Mucosa of descending colon (tissue), 3 donors: ENCODE measurements around the gene SPIN2B. TPM values are rescaled to one million over a fixed set of nuclear protein-coding genes. Genes with fewer than 3 reads are reported as not detected.
A peak's percentile ranks its signal among the peaks of the same experiment; 100 is the strongest.
"Not testable (repeated sequence)": the region's sequence is repeated elsewhere in the genome, so short reads cannot be mapped to it uniquely, and the experiment has no call there.

Experiments used
- ATAC-seq: fragments of 200-7000 bp; cut with Tn5 transposase; one replicate; pipeline ENCODE4 v1.9.1; 2020; ENCODE audit warnings: mild to moderate bottlenecking, moderate library complexity
- DNase-seq, 3 donors: peaks; one replicate each; pipeline ENCODE4 v3.0.0-alpha.2; 2020
- H3K36me3 ChIP-seq: fragments of 200-600 bp; one replicate; pipeline ENCODE4 v1.8.0; 2021; ENCODE audit warnings: low read depth, mild to moderate bottlenecking
- H3K4me1 ChIP-seq: fragments of 200-600 bp; one replicate; pipeline ENCODE4 v1.8.0; 2021; ENCODE audit warnings: low read depth, mild to moderate bottlenecking
- H3K4me3 ChIP-seq: fragments of 200-600 bp; one replicate; pipeline ENCODE4 v1.8.0; 2021; ENCODE audit warnings: mild to moderate bottlenecking
- H3K9me3 ChIP-seq: fragments of 200-600 bp; one replicate; pipeline ENCODE4 v1.8.0; 2021; ENCODE audit warnings: mild to moderate bottlenecking
- CTCF ChIP-seq: fragments of 200-600 bp; IDR thresholded peaks from one replicate; pipeline ENCODE4 v1.8.0; 2022; ENCODE audit warnings: antibody characterized with exemption, mild to moderate bottlenecking
- intact Hi-C, 2 donors: fragments of 100-400 bp; cut with DNase I in 1 of 2; cut with micrococcal nuclease in 1 of 2; formaldehyde crosslinking; loops; one replicate each; pipeline versions ENCODE4 v1.11.0 to v1.11.1; 2022; cut with DNase I, micrococcal nuclease
- long read RNA-seq, 2 donors: library from polyadenylated mRNA; unstranded; transcript quantifications; one replicate each; pipeline ENCODE4 v2.0.0, GENCODE V29; 2019 to 2021
- total RNA-seq, 3 donors: library from RNA; stranded (reverse); fragmentation: NEBNext Ultra II Directional in 2 of 3; extraction: Animal tissue kit (Norgen Biotek cat#: 25700) in 2 of 3; gene quantifications; one replicate each; pipeline versions ENCODE4 v1.2.1 to v1.2.4, GENCODE V29; 2021 to 2023
- donor health status: DM: no; HTN: no; CAD: no; lungs with moderate emphysema.
- donor health status: DM: no; HTN: no; CAD: no.
- donor health status: DM: no; HTN: yes; CAD: no.

The SPIN2B gene
- 10 to 100 TPM; 12.8 to 14.7 (median 14.6) TPM for total RNA-seq
- long read RNA-seq, donor 1, partial matches to known transcripts, result 1 of 11 reads
- long read RNA-seq, donor 1, other reads (novel, unspliced or antisense), result 7 of 11 reads
- long read RNA-seq, donor 2, partial matches to known transcripts, result 0 of 10 reads
- long read RNA-seq, donor 2, other reads (novel, unspliced or antisense), result 7 of 10 reads

GRCh38 chrX:57121162-57121755 is at the start of gene SPIN2B:
SPIN2B (minus strand) TSS chrX:57121548.
- ATAC-seq (peak; percentile 98), DNase-seq (peak; percentile 78 to 90 (median 84))
- no peak for TF ChIP-seq CTCF
- Histone ChIP-seq H3K4me3 (peak within 1 kb of the TSS; percentile 26), H3K4me1 (no peaks in the 10 kb centered on the region), H3K36me3 (no peaks in the 10 kb centered on the region), H3K9me3 (no peaks in the 10 kb centered on the region)
- intact Hi-C loops, result no loop called here

- H3K9me3 ChIP-seq, result no peaks in the 10 kb centered on the region
- intact Hi-C loops, result no loop called here
- no peak overlapping the region for H3K4me3 ChIP-seq
- no peak for TF ChIP-seq CTCF
- ATAC-seq (peak; percentile 87), DNase-seq (peak in 2 of 3 donors; percentile 55 to 69)
- no peaks in the 10 kb centered on the region for H3K36me3 ChIP-seq
- no peaks in the 10 kb centered on the region for H3K4me1 ChIP-seq
Observed at GRCh38 chrX:57156397-57157049, 35.2 kb upstream of the SPIN2B start.

GRCh38 chrX:57155171-57155570 is 33.8 kb upstream of the SPIN2B start:
- intact Hi-C loops, result no loop called here
- TF ChIP-seq CTCF, result no peak
- ATAC-seq (peak; percentile 94), DNase-seq (peak; percentile 22 to 43 (median 32))
- no peak overlapping the region for H3K4me3 ChIP-seq
- no peaks in the 10 kb centered on the region for H3K4me1 ChIP-seq
- H3K9me3 ChIP-seq, result no peaks in the 10 kb centered on the region
- H3K36me3 ChIP-seq, result no peaks in the 10 kb centered on the region

GRCh38 chrX:57152222-57152621 is 30.9 kb upstream of the SPIN2B start:
- DNase-seq, ATAC-seq, H3K4me3 ChIP-seq, intact Hi-C loops, H3K9me3 ChIP-seq, H3K36me3 ChIP-seq, H3K4me1 ChIP-seq: not testable (repeated sequence)

GRCh38 chrX:57138674-57139073 is 17.3 kb upstream of the SPIN2B start:
- no peak for ATAC-seq
- Histone ChIP-seq H3K4me1 (no peaks in the 10 kb centered on the region), H3K9me3 (no peaks in the 10 kb centered on the region), H3K36me3 (no peaks in the 10 kb centered on the region), H3K4me3 (no peak overlapping the region)
- intact Hi-C loops, result no loop called here
- no peak for DNase-seq
- no peak for TF ChIP-seq CTCF

GRCh38 chrX:57137501-57137900 is 16.2 kb upstream of the SPIN2B start:
- intact Hi-C loops, result no loop called here
- H3K4me1 ChIP-seq, result no peaks in the 10 kb centered on the region
- no peak for TF ChIP-seq CTCF
- DNase-seq, result no peak
- no peaks in the 10 kb centered on the region for H3K9me3 ChIP-seq
- ATAC-seq, result no peak
- H3K36me3 ChIP-seq, result no peaks in the 10 kb centered on the region
- no peak overlapping the region for H3K4me3 ChIP-seq

- ATAC-seq, result peak; percentile 48
- H3K4me1 ChIP-seq, intact Hi-C loops, H3K9me3 ChIP-seq, H3K36me3 ChIP-seq, H3K4me3 ChIP-seq: not testable (repeated sequence)
- DNase-seq, result peak in 1 of 3 donors; percentile 48
Observed at GRCh38 chrX:57137073-57137472, 15.7 kb upstream of the SPIN2B start, which contains the start of gene SPIN2A. SPIN2A (minus strand) TSS chrX:57137397; CDS start chrX:57136597, 800 bp downstream.

GRCh38 chrX:57136589-57136988 is 15.2 kb upstream of the SPIN2B start:
- not testable (repeated sequence) for H3K4me3 ChIP-seq
- peak; percentile 17 for ATAC-seq

More at GRCh38 chrX:57136589-57136988, 15.2 kb upstream of the SPIN2B start:
- intact Hi-C loops, H3K36me3 ChIP-seq, DNase-seq, H3K9me3 ChIP-seq, H3K4me1 ChIP-seq: not testable (repeated sequence)
